Sigmoid colon (tissue), 7 donors: ENCODE measurements around the gene PPP2R2B. TPM values are rescaled to one million over a fixed set of nuclear protein-coding genes. Genes with fewer than 3 reads are reported as not detected.

Experiments used
- DNase-seq: peaks from one replicate; pipeline ENCODE4 v3.0.0-alpha.2; 2019
- H3K27ac ChIP-seq, 4 donors: fragments of 200-600 bp; sonication (generic); one replicate each; pipeline ENCODE4 v1.5.1; 2016 to 2019; ENCODE audit warnings: mild to moderate bottlenecking in 1 of 4
- H3K27me3 ChIP-seq, 3 donors: fragments of 200-600 bp; sonication (generic); one replicate each; pipeline ENCODE4 v1.5.1; 2019; ENCODE audit warnings: mild to moderate bottlenecking in 1 of 3
- H3K36me3 ChIP-seq, 4 donors: fragments of 200-600 bp; sonication (generic); one replicate each; pipeline ENCODE4 v1.5.1; 2016 to 2019
- H3K4me1 ChIP-seq, 4 donors: fragments of 200-600 bp; sonication (generic); one replicate each; pipeline ENCODE4 v1.5.1; 2017 to 2019
- H3K4me3 ChIP-seq, 4 donors: fragments of 200-600 bp; sonication (generic); one replicate each; pipeline ENCODE4 v1.5.1; 2017 to 2019; ENCODE audit warnings: mild to moderate bottlenecking in 2 of 4, moderate library complexity in 1 of 4
- H3K9me3 ChIP-seq, 4 donors: fragments of 200-600 bp in 3 of 4; sonication (generic) in 3 of 4; one replicate each; pipeline versions ENCODE4 v1.5.1 to v1.6.1; 2013 to 2019
- CTCF ChIP-seq, 4 experiments: fragments of 450-650 bp in 3 of 4; fragments of 200-600 bp in 1 of 4; IDR thresholded peaks; one replicate each; pipeline ENCODE4 v1.5.1; 2016 to 2019; ENCODE audit warnings: antibody characterized with exemption in 4 of 4, mild to moderate bottlenecking in 3 of 4, moderate library complexity in 2 of 4
- EP300 ChIP-seq, 4 donors: sonication (generic); formaldehyde crosslinking; IDR thresholded peaks; one replicate each; pipeline ENCODE4 v1.6.1; 2017; ENCODE audit warnings: antibody characterized with exemption in 4 of 4
- POLR2A ChIP-seq, 2 donors: fragments of 450-650 bp; IDR thresholded peaks; one replicate each; pipeline ENCODE4 v1.6.1; 2016; ENCODE audit warnings: antibody characterized with exemption in 2 of 2, mild to moderate bottlenecking in 2 of 2, moderate library complexity in 2 of 2
- POLR2AphosphoS5 ChIP-seq, 4 donors: sonication (generic); formaldehyde crosslinking; IDR thresholded peaks; one replicate each; pipeline ENCODE4 v1.6.1; 2017; ENCODE audit warnings: antibody characterized with exemption in 4 of 4
- WGBS, 2 donors: extraction: QIAGEN DNeasy Blood & Tissue Kit; methylation state at CpG; one replicate each; pipeline ENCODE4 v1.1.7; 2013; 5-methylcytosine and 5-hydroxymethylcytosine counted together
- intact Hi-C: fragments of 100-400 bp; cut with DNase I; formaldehyde crosslinking; loops from one replicate; pipeline ENCODE4 v1.15.1; 2023
- polyA plus RNA-seq, 3 donors: library from polyadenylated mRNA; stranded (reverse); fragments of 200-250 nt; gene quantifications; one replicate each; pipeline ENCODE4 v1.2.3, GENCODE V29; 2013
- total RNA-seq, 4 donors: library from RNA; depleted of rRNA; stranded (reverse); fragments of >200 nt; gene quantifications; one replicate each; pipeline ENCODE4 v1.1.0, GENCODE V29; 2016
- donor health status: healthy with polysubstance abuse.
- donor health status: Bipolar disorder and iron deficiency.
- donor health status: healthy.

The PPP2R2B gene
- total and polyA plus RNA-seq, 7 donors, result 0.60 to 19.6 (median 7.4) TPM; not detected in 1

- Histone ChIP-seq H3K36me3 (no peaks in the 10 kb centered on the region), H3K9me3 (no peaks in the 10 kb centered on the region), H3K27me3 (no peaks in the 10 kb centered on the region), H3K4me3 (no peak overlapping the region), H3K27ac (no peak overlapping the region), H3K4me1 (no peaks in the 10 kb centered on the region)
- no peak for DNase-seq
- intact Hi-C loops, result no loop called here
- TF ChIP-seq CTCF (IDR thresholded peaks at IDR 0.05) (no peak), POLR2AphosphoS5 (IDR thresholded peaks at IDR 0.05) (no peak), POLR2A (IDR thresholded peaks at IDR 0.05) (no peak), EP300 (IDR thresholded peaks at IDR 0.05) (no peak)
Measured at GRCh38 chr5:146544232-146544631, 334.3 kb downstream of the PPP2R2B start.

GRCh38 chr5:146541958-146542849 lies 336.4 kb downstream of the PPP2R2B start:
- Histone ChIP-seq H3K36me3 (no peaks in the 10 kb centered on the region), H3K4me1 (no peaks in the 10 kb centered on the region), H3K9me3 (no peaks in the 10 kb centered on the region), H3K27ac (no peak overlapping the region), H3K27me3 (no peaks in the 10 kb centered on the region), H3K4me3 (no peak overlapping the region)
- TF ChIP-seq POLR2A (IDR thresholded peaks at IDR 0.05) (no peak), CTCF (IDR thresholded peaks at IDR 0.05) (peak; percentile 40 to 87 (median 72))
- intact Hi-C loops, result loop anchor here (2.0 kb wide), 1 partner anchor 423 kb away; no protein-coding TSS in a partner anchor
- peak; percentile 77 for DNase-seq
- 17 to 34% methylated on average over 16 of the region's 16 CpGs for WGBS, 2 donors

- Histone ChIP-seq H3K4me1 (no peaks in the 10 kb centered on the region), H3K36me3 (no peaks in the 10 kb centered on the region), H3K9me3 (no peaks in the 10 kb centered on the region), H3K4me3 (no peak overlapping the region), H3K27ac (no peak overlapping the region), H3K27me3 (no peaks in the 10 kb centered on the region)
- DNase-seq, result no peak
- 83 to 84% methylated on average over 2 of the region's 2 CpGs for WGBS, 2 donors
- TF ChIP-seq POLR2AphosphoS5 (IDR thresholded peaks at IDR 0.05), result no peak
- TF ChIP-seq CTCF (IDR thresholded peaks at IDR 0.05), result no peak
- no peak for TF ChIP-seq POLR2A (IDR thresholded peaks at IDR 0.05)
- TF ChIP-seq EP300 (IDR thresholded peaks at IDR 0.05), result no peak
- intact Hi-C loops, result no loop called here
Measured at GRCh38 chr5:146540414-146540813, 338.1 kb downstream of the PPP2R2B start.

- no peak for DNase-seq
- WGBS, 2 donors, result 91 to 95% methylated on average over 4 of the region's 4 CpGs
- no peaks in the 10 kb centered on the region for H3K4me1 ChIP-seq
- intact Hi-C loops, result no loop called here
- H3K27ac ChIP-seq, result no peak overlapping the region
- H3K9me3 ChIP-seq, result no peaks in the 10 kb centered on the region
- H3K27me3 ChIP-seq, result no peaks in the 10 kb centered on the region
- no peak for TF ChIP-seq POLR2AphosphoS5 (IDR thresholded peaks at IDR 0.05)
- TF ChIP-seq EP300 (IDR thresholded peaks at IDR 0.05), result no peak
- TF ChIP-seq CTCF (IDR thresholded peaks at IDR 0.05), result no peak
- TF ChIP-seq POLR2A (IDR thresholded peaks at IDR 0.05), result no peak
- no peak overlapping the region for H3K4me3 ChIP-seq
- no peaks in the 10 kb centered on the region for H3K36me3 ChIP-seq
Measured at GRCh38 chr5:146539973-146540372, 338.6 kb downstream of the PPP2R2B start.
